ENCODE results near the gene BCOR.

Gene BCOR

DNA sequence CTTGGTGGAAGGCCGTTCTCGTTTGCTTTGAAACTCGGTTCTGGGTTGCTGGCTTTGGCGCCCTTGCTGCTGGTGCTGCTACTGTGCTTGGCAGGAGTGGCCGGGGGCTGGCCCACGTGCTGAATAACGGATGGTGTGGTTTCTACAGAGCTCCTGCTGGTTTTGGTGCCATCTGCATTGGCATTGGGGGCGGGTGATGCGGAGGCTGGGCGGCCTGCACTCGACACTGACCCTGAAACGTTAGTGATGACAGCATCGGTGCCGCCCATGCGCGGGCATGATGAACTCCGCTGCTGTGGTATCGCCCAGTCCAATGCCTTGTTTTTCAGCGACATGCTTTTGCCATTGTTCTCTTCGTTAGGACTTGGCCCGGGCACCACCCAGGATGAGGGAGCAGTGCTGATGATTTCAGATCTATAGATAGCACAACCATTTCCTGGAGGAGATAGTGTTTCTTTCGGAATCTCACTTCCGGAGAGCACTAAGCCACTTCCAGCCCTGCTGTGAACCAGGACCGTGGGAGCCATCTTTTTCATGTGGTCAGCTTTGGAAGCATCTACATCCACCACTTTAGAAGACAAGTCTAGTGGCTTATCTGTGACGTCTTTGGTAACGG, 24.2 kb downstream of the BCOR start:
- no peaks in the 10 kb centered on the region for H3K9me3 ChIP-seq (ENCODE audit: insufficient read depth, low read length)
- H3K36me3 ChIP-seq (ENCODE audit: low read length) = no peaks in the 10 kb centered on the region
- H3F3A ChIP-seq (ENCODE audit: insufficient read depth) = no peaks in the 10 kb centered on the region
- no peaks in the 10 kb centered on the region for H4K20me1 ChIP-seq (ENCODE audit: low read depth, low read length)
- no peaks in the 10 kb centered on the region for H3K27me3 ChIP-seq (ENCODE audit: low read length)
- H3K4me2 ChIP-seq (ENCODE audit: low read depth, low read length, poor library complexity, severe bottlenecking) = no peak overlapping the region
- H3K27ac ChIP-seq (ENCODE audit: low read depth, low read length) = no peak overlapping the region
- H3K4me3 ChIP-seq (ENCODE audit: insufficient read depth, low read length, poor library complexity, severe bottlenecking) = no peak overlapping the region
- H2AFZ ChIP-seq (ENCODE audit: low read depth, low read length, severe bottlenecking) = no peak overlapping the region
- TF ChIP-seq, protein P1, sequence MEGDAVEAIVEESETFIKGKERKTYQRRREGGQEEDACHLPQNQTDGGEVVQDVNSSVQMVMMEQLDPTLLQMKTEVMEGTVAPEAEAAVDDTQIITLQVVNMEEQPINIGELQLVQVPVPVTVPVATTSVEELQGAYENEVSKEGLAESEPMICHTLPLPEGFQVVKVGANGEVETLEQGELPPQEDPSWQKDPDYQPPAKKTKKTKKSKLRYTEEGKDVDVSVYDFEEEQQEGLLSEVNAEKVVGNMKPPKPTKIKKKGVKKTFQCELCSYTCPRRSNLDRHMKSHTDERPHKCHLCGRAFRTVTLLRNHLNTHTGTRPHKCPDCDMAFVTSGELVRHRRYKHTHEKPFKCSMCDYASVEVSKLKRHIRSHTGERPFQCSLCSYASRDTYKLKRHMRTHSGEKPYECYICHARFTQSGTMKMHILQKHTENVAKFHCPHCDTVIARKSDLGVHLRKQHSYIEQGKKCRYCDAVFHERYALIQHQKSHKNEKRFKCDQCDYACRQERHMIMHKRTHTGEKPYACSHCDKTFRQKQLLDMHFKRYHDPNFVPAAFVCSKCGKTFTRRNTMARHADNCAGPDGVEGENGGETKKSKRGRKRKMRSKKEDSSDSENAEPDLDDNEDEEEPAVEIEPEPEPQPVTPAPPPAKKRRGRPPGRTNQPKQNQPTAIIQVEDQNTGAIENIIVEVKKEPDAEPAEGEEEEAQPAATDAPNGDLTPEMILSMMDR (IDR thresholded peaks at IDR 0.05; ENCODE audit: insufficient read depth, low read length, poor library complexity, severe bottlenecking) = no peak
- TF ChIP-seq EZH2phosphoT487 (conservative IDR thresholded peaks at IDR 0.05; ENCODE audit: low read length) = no peak
- no peak overlapping the region for H3K9ac ChIP-seq (ENCODE audit: low read length)
- H3K79me2 ChIP-seq (ENCODE audit: insufficient read depth, low read length) = no peaks in the 10 kb centered on the region; the same call in 1 of the 2 replicates
- H3K9me2 ChIP-seq (replicated peaks; ENCODE audit: insufficient read depth, low read length) = no peaks in the 10 kb centered on the region

- Histone ChIP-seq H2AFZ (ENCODE audit: low read depth, low read length, severe bottlenecking) (no peak overlapping the region), H3K4me2 (ENCODE audit: low read depth, low read length, poor library complexity, severe bottlenecking) (no peak overlapping the region), H3F3A (ENCODE audit: insufficient read depth) (no peaks in the 10 kb centered on the region), H3K9me2 (replicated peaks; ENCODE audit: insufficient read depth, low read length) (no peaks in the 10 kb centered on the region), H3K36me3 (ENCODE audit: low read length) (no peaks in the 10 kb centered on the region), H3K4me3 (ENCODE audit: insufficient read depth, low read length, poor library complexity, severe bottlenecking) (no peak overlapping the region), H3K27ac (ENCODE audit: low read depth, low read length) (no peak overlapping the region), H4K20me1 (ENCODE audit: low read depth, low read length) (no peaks in the 10 kb centered on the region), H3K27me3 (ENCODE audit: low read length) (no peaks in the 10 kb centered on the region), H3K9ac (ENCODE audit: low read length) (no peak overlapping the region), H3K9me3 (ENCODE audit: insufficient read depth, low read length) (no peaks in the 10 kb centered on the region), H3K79me2 (ENCODE audit: insufficient read depth, low read length) (no peaks in the 10 kb centered on the region; the same call in 1 of the 2 replicates)
- TF ChIP-seq, protein P1 (IDR thresholded peaks at IDR 0.05; ENCODE audit: insufficient read depth, low read length, poor library complexity, severe bottlenecking) = no peak
- TF ChIP-seq EZH2phosphoT487 (conservative IDR thresholded peaks at IDR 0.05; ENCODE audit: low read length) = no peak
Measured at GRCh38 chrX:40072246-40072645, 25.5 kb downstream of the BCOR start.

- no peak overlapping the region for H3K27ac ChIP-seq (ENCODE audit: low read depth, low read length)
- no peaks in the 10 kb centered on the region for H3K9me2 ChIP-seq (replicated peaks; ENCODE audit: insufficient read depth, low read length)
- no peaks in the 10 kb centered on the region for H4K20me1 ChIP-seq (ENCODE audit: low read depth, low read length)
- H3K79me2 ChIP-seq (ENCODE audit: insufficient read depth, low read length) = no peaks in the 10 kb centered on the region
- no peaks in the 10 kb centered on the region for H3K36me3 ChIP-seq (ENCODE audit: low read length)
- no peak overlapping the region for H3K4me2 ChIP-seq (ENCODE audit: low read depth, low read length, poor library complexity, severe bottlenecking)
- no peaks in the 10 kb centered on the region for H3K27me3 ChIP-seq (ENCODE audit: low read length)
- no peak overlapping the region for H2AFZ ChIP-seq (ENCODE audit: low read depth, low read length, severe bottlenecking)
- no peak overlapping the region for H3K9ac ChIP-seq (ENCODE audit: low read length)
- no peaks in the 10 kb centered on the region for H3F3A ChIP-seq (ENCODE audit: insufficient read depth)
- no peak overlapping the region for H3K4me3 ChIP-seq (ENCODE audit: insufficient read depth, low read length, poor library complexity, severe bottlenecking)
- TF ChIP-seq, protein P1 (IDR thresholded peaks at IDR 0.05; ENCODE audit: insufficient read depth, low read length, poor library complexity, severe bottlenecking) = no peak
- TF ChIP-seq EZH2phosphoT487 (conservative IDR thresholded peaks at IDR 0.05; ENCODE audit: low read length) = no peak
- no peaks in the 10 kb centered on the region for H3K9me3 ChIP-seq (ENCODE audit: insufficient read depth, low read length)
Measured at GRCh38 chrX:40068048-40068447, 29.7 kb downstream of the BCOR start.
